ENCODE data around the gene KRTAP2-3.

Gene KRTAP2-3

GRCh38 chr17:41013181-41013580 is 46.7 kb downstream of the KRTAP2-3 start:
- Histone ChIP-seq H4K20me1 (ENCODE audit: insufficient read depth, low read length) (no peaks in the 10 kb centered on the region), H2AFZ (ENCODE audit: low read length) (no peak overlapping the region), H3K4me3 (ENCODE audit: low read depth, low read length, poor library complexity, severe bottlenecking) (no peak overlapping the region), H3K27me3 (ENCODE audit: insufficient read depth, low read length) (no peaks in the 10 kb centered on the region), H3K79me2 (ENCODE audit: insufficient read depth, low read length) (no peaks in the 10 kb centered on the region), H3K36me3 (ENCODE audit: insufficient read depth, low read length) (no peaks in the 10 kb centered on the region), H3F3A (ENCODE audit: insufficient read depth, low read length) (no peaks in the 10 kb centered on the region), H3K4me1 (ENCODE audit: insufficient read depth, low read length, severe bottlenecking) (no peaks in the 10 kb centered on the region), H3K27ac (ENCODE audit: low read depth, low read length, poor library complexity, severe bottlenecking) (no peak overlapping the region), H3K4me2 (ENCODE audit: low read length) (no peak overlapping the region), H3K9ac (ENCODE audit: low read length) (no peak overlapping the region), H3K9me3 (ENCODE audit: low read length) (no peaks in the 10 kb centered on the region), H3K9me2 (ENCODE audit: low read depth, low read length) (no peaks in the 10 kb centered on the region)
- TF ChIP-seq CTCF (IDR thresholded peaks at IDR 0.05; ENCODE audit: low read length) (no peak), EZH2 (IDR thresholded peaks at IDR 0.05; ENCODE audit: borderline replicate concordance, low read length) (no peak)

GRCh38 chr17:41012326-41013120 is 47.4 kb downstream of the KRTAP2-3 start:
- no peaks in the 10 kb centered on the region for H3K36me3 ChIP-seq (ENCODE audit: insufficient read depth, low read length)
- H3K4me1 ChIP-seq (ENCODE audit: insufficient read depth, low read length, severe bottlenecking): no peaks in the 10 kb centered on the region
- H3F3A ChIP-seq (ENCODE audit: insufficient read depth, low read length): no peaks in the 10 kb centered on the region
- no peak overlapping the region for H3K4me3 ChIP-seq (ENCODE audit: low read depth, low read length, poor library complexity, severe bottlenecking)
- H3K27ac ChIP-seq (ENCODE audit: low read depth, low read length, poor library complexity, severe bottlenecking): no peak overlapping the region
- no peaks in the 10 kb centered on the region for H3K9me3 ChIP-seq (ENCODE audit: low read length)
- H3K79me2 ChIP-seq (ENCODE audit: insufficient read depth, low read length): no peaks in the 10 kb centered on the region
- no peaks in the 10 kb centered on the region for H3K9me2 ChIP-seq (ENCODE audit: low read depth, low read length)
- H2AFZ ChIP-seq (ENCODE audit: low read length): no peak overlapping the region
- no peak for TF ChIP-seq CTCF (IDR thresholded peaks at IDR 0.05; ENCODE audit: low read length)
- TF ChIP-seq EZH2 (IDR thresholded peaks at IDR 0.05; ENCODE audit: borderline replicate concordance, low read length): no peak
- no peaks in the 10 kb centered on the region for H3K27me3 ChIP-seq (ENCODE audit: insufficient read depth, low read length)
- H3K9ac ChIP-seq (ENCODE audit: low read length): no peak overlapping the region
- no peak overlapping the region for H3K4me2 ChIP-seq (ENCODE audit: low read length)
- no peaks in the 10 kb centered on the region for H4K20me1 ChIP-seq (ENCODE audit: insufficient read depth, low read length)

- Histone ChIP-seq H3K9me3 (ENCODE audit: low read length) (no peaks in the 10 kb centered on the region), H3K4me1 (ENCODE audit: insufficient read depth, low read length, severe bottlenecking) (no peaks in the 10 kb centered on the region), H3F3A (ENCODE audit: insufficient read depth, low read length) (no peaks in the 10 kb centered on the region), H3K9ac (ENCODE audit: low read length) (no peak overlapping the region), H3K36me3 (ENCODE audit: insufficient read depth, low read length) (no peaks in the 10 kb centered on the region), H3K4me3 (ENCODE audit: low read depth, low read length, poor library complexity, severe bottlenecking) (no peak overlapping the region), H3K9me2 (ENCODE audit: low read depth, low read length) (no peaks in the 10 kb centered on the region), H4K20me1 (ENCODE audit: insufficient read depth, low read length) (no peaks in the 10 kb centered on the region), H2AFZ (ENCODE audit: low read length) (no peak overlapping the region), H3K4me2 (ENCODE audit: low read length) (no peak overlapping the region), H3K79me2 (ENCODE audit: insufficient read depth, low read length) (no peaks in the 10 kb centered on the region), H3K27ac (ENCODE audit: low read depth, low read length, poor library complexity, severe bottlenecking) (no peak overlapping the region), H3K27me3 (ENCODE audit: insufficient read depth, low read length) (no peaks in the 10 kb centered on the region; the same call in 1 of the 2 replicates)
- no peak for TF ChIP-seq EZH2 (IDR thresholded peaks at IDR 0.05; ENCODE audit: borderline replicate concordance, low read length)
- TF ChIP-seq CTCF (IDR thresholded peaks at IDR 0.05; ENCODE audit: low read length): no peak
Observed at GRCh38 chr17:41010441-41010840, 49.5 kb downstream of the KRTAP2-3 start.
